Peyer's patch (tissue), 4 donors: ENCODE measurements around the gene ANKRD40CL.

Source experiments
- CTCF ChIP-seq, 6 experiments: fragments of 450-650 bp in 4 of 6; fragments of 200-600 bp in 2 of 6; sonication (generic) in 1 of 6; IDR thresholded peaks; one replicate each; pipeline ENCODE4 v1.5.1; 2017 to 2019; ENCODE audit warnings: antibody characterized with exemption in 6 of 6, mild to moderate bottlenecking in 3 of 6, moderate library complexity in 1 of 6
- POLR2A ChIP-seq, 2 donors: fragments of 450-650 bp; IDR thresholded peaks; one replicate each; pipeline ENCODE4 v1.5.1; 2017; ENCODE audit warnings: antibody characterized with exemption in 2 of 2, mild to moderate bottlenecking in 2 of 2, moderate library complexity in 2 of 2

- TF ChIP-seq CTCF (IDR thresholded peaks at IDR 0.05) (no peak), POLR2A (IDR thresholded peaks at IDR 0.05) (no peak)
These were observed 8.6 kb upstream of the ANKRD40CL start for GRCh38 chr17:50775926-50776325.
